Jurkat, Clone E6-1 (cell line): ENCODE results near the gene ITGA1.

Source experiments
- DNase-seq: peaks from one replicate; pipeline ENCODE4 v3.0.0-alpha.2; 2011; ENCODE audit warnings: low read depth, low spot score
- H3K4me3 ChIP-seq: 2 replicates; pipeline ENCODE4 v1.5.1; 2011; ENCODE audit warnings: mild to moderate bottlenecking, low read length, control low read depth, moderate library complexity

Gene ITGA1

GRCh38 chr5:52796516-52797103 lies 8.9 kb downstream of the ITGA1 start:
- DNase-seq = no peak

DNA sequence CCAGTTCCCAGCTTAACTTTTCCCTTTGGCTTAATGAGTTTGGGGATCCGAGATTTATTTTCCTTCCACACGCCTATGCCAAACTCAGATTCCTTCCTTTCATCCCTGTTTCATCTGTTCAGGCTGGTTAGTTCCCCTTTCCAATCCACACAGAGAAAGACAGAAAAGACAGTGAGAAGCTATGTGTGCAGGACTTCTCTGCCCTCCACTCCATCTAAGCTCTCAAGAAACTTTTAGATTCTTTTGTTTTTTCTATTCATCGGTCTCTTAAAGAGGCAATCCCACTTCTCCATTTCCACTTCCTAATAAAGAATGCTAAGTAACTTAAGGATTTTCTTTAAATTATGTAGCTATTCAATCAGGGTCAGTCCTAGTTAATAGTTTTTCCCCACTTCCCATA lies 11.2 kb downstream of the ITGA1 start:
- DNase-seq = no peak
- peak overlapping the region; percentile 95 for H3K4me3 ChIP-seq

More at GRCh38 chr5:52796516-52797103, 8.9 kb downstream of the ITGA1 start:
- H3K4me3 ChIP-seq = no peak overlapping the region

DNA sequence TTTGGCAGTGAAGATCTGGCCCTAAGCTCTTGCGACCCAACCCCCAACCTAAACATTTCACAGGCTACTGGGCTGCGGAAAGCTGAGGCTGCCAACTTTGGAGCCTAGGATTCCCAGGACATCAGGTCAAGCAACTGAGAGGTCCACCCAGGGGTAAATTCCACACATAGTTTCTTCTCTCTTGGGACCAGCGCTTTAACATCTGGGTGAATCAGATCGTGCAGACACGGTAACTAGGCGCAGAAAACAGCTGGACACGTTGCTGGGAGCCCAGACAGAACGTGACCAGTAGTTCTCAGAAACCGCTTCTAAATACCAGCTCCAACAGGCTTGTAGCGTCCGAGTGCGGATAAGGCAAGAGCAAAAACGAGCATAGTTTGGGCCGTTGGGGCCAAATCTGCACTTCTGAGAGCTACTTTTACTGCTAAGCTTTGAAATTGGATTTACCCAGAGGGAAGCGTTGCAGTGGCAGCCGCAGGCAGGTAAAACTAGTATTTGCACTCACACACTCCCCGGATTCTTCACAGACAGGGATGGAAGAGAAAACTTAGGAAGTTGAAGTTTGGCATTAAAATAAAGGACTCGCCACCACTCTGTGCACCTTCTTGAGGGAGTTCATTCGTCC lies 11.8 kb downstream of the ITGA1 start:
- peak overlapping the region; percentile 95 for H3K4me3 ChIP-seq
- DNase-seq = no peak

GRCh38 chr5:52799983-52800393 lies 12.3 kb downstream of the ITGA1 start:
- peak; percentile 93 for DNase-seq
- peak overlapping the region; percentile 95 for H3K4me3 ChIP-seq

DNA sequence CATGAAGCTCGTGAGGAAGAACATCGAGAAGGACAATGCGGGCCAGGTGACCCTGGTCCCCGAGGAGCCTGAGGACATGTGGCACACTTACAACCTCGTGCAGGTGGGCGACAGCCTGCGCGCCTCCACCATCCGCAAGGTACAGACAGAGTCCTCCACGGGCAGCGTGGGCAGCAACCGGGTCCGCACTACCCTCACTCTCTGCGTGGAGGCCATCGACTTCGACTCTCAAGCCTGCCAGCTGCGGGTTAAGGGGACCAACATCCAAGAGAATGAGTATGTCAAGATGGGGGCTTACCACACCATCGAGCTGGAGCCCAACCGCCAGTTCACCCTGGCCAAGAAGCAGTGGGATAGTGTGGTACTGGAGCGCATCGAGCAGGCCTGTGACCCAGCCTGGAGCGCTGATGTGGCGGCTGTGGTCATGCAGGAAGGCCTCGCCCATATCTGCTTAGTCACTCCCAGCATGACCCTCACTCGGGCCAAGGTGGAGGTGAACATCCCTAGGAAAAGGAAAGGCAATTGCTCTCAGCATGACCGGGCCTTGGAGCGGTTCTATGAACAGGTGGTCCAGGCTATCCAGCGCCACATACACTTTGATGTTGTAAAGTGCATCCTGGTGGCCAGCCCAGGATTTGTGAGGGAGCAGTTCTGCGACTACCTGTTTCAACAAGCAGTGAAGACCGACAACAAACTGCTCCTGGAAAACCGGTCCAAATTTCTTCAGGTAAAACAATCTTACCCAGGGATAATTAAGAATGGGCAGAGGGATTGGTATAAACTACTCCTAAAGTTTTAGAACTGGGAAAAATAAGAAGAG lies 12.9 kb downstream of the ITGA1 start:
- DNase-seq = no peak
- peak overlapping the region; percentile 95 for H3K4me3 ChIP-seq

DNA sequence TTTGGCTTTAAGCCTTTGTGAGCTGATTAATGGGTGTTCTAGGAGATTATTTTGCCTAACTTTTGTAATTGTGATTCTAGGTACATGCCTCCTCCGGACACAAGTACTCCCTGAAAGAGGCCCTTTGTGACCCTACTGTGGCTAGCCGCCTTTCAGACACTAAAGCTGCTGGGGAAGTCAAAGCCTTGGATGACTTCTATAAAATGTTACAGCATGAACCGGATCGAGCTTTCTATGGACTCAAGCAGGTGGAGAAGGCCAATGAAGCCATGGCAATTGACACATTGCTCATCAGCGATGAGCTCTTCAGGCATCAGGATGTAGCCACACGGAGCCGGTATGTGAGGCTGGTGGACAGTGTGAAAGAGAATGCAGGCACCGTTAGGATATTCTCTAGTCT lies 13.6 kb downstream of the ITGA1 start:
- H3K4me3 ChIP-seq = peak overlapping the region; percentile 95
- DNase-seq = no peak

- no peak for DNase-seq
Observed at GRCh38 chr5:52802272-52802973, 14.7 kb downstream of the ITGA1 start.

GRCh38 chr5:52802974-52803336 lies 15.2 kb downstream of the ITGA1 start:
- H3K4me3 ChIP-seq = no peak overlapping the region

More at GRCh38 chr5:52802272-52802973, 14.7 kb downstream of the ITGA1 start:
- H3K4me3 ChIP-seq = no peak overlapping the region

DNA sequence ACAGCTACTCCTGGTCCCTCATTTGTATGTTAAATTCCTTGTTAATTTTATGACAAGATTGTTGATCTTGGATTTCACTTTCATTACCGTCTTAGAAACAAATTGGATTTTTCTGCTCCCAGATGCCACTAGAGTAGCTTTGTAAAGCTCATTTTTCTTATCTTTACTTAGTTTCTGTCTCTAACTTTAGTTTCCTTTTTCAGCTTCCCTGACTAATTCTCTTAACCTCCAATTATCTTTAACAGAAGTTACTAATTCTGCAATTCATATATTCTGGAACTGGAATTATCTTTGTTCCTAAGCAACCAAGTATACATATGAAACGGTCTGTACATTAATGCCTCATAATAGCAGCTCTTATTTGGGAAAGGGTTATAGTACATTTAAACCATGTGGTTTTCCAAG lies 16.7 kb downstream of the ITGA1 start:
- H3K4me3 ChIP-seq = no peak overlapping the region
- DNase-seq = no peak

More at GRCh38 chr5:52802974-52803336, 15.2 kb downstream of the ITGA1 start:
- no peak for DNase-seq

DNA sequence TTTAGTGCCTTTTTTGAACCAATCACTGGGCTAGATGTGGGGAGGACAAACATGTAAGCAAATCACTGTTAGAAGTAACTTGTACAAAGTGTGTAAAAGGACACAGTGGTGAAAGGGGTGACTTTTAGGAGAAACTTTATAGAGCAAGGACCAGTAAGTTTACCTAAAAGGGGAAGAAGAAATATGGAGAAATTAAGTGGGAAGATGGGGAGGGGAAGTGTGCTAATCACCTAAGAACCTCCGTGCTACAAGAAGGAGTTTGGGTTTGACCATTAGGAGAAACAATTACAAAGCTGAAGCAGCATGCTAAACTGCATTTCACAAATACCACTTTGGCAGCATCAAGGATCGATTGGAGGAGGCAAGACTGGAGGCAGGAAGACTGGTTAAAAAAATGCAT lies 17.3 kb downstream of the ITGA1 start:
- DNase-seq = no peak
- no peak overlapping the region for H3K4me3 ChIP-seq

GRCh38 chr5:52805615-52806014 lies 17.9 kb downstream of the ITGA1 start:
- no peak for DNase-seq
- H3K4me3 ChIP-seq = no peak overlapping the region

DNA sequence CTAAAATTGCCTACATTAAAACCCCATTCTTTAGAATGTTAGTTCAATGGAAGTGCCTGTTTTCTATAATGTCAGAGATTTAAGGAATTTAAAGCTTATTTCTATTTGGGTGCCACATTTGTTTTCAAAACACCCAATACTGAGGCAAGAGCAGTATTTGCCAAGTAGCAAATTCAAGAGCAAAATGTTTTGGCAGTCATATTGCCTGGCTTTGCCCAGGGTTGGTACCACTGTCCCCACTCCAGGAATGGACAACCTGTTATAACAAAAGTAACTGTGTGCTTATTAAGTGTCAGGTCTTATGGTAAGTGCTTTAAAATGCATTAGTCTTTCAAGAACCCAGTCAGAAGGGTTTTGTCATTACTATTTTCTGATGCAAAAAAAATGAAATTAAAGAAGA lies 19.3 kb downstream of the ITGA1 start:
- DNase-seq = no peak
- no peak overlapping the region for H3K4me3 ChIP-seq

GRCh38 chr5:52807723-52808122 lies 20.0 kb downstream of the ITGA1 start:
- DNase-seq = no peak
- H3K4me3 ChIP-seq = no peak overlapping the region

DNA sequence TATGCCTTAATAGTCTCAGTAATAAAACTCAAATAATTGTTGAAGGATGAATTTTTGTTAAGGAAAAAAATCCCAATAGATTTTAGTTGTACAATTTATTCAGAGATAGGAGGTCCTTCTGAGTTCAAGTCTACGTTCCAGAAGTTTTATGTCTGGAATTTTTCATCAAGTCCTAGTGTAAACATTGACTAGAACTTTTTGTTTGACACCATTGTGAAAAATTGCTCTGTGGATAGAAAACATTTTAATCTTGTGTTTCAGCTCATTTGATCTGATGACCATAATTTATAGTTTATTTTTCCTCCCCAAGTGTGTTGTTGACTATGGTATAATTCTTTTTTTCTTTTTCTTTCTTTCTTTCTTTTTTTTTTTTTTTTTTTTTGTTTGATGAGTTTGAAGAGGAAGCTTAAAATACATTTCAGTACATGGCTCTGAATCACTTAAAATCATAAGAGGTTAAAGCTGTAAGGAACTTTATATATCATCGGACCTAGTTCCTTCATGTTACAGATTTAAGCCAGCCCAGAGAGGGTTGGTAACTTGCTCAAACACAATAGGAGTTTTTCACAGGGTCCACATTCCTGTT lies 20.7 kb downstream of the ITGA1 start:
- H3K4me3 ChIP-seq = no peak overlapping the region
- DNase-seq = no peak

DNA sequence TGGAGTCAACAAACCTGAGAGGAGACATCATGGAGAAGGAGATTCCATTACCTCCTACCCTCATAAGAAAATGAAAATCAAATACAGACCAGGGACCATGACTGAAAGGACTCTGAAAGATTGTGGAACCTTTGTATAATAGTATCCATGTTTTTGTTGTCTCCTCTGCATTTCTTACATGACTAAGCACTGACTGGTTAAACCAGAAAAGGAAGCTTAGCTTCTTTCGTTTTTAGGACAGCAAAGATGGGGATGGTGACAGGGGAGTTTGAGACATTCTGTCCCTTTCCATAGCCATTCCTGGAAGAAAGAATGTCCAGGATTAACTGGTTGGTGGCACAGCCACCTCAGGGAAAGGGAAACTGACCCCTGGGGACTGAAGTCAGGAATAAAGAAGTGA lies 22.2 kb downstream of the ITGA1 start:
- DNase-seq = no peak
- no peak overlapping the region for H3K4me3 ChIP-seq

GRCh38 chr5:52810426-52810825 lies 22.7 kb downstream of the ITGA1 start:
- no peak overlapping the region for H3K4me3 ChIP-seq
- no peak for DNase-seq

GRCh38 chr5:52811067-52811749 lies 23.5 kb downstream of the ITGA1 start:
- no peak for DNase-seq
- H3K4me3 ChIP-seq = no peak overlapping the region

DNA sequence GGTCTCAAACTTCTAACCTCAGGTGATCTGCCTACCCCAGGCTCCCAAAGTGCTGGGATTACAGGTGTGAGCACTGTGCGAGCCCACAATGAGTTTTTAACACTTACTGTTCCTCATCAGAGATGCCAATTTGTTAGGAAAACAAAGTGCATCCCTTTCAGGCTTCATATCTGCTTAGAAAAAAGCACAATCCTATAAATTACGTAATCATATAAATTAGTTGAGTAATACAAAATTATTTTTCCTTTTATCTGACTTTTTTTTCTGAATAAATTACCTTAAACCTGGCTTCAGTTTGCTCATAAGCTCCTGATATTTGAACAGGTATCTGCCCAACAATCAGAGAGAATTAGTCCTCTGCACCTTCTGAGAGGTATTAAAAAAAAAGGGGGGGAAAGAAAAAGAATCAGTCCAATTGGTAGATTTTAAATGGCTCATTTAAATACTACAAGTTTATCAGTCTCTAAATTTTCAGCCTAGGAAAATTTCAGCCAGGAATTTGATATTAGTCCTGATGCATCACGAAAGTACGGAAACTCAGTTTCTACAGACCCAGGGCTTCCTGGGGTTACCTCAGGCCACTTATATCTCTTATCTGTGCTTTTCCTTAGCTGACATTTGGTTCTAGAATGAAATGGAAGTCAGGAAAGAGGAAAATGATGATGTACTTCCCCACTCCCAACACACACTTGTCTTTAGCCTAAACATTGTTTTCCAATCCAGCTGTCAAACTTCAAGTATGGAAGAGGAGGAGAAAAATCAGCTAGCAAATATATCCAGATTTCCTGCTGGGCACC lies 26.8 kb downstream of the ITGA1 start:
- DNase-seq = no peak
- no peak overlapping the region for H3K4me3 ChIP-seq
